Kidney (tissue), 14 donors: ENCODE results near the gene PLCB1. TPM values are rescaled to one million over a fixed set of nuclear protein-coding genes. Genes with fewer than 3 reads are reported as not detected.

ENCODE experiments used
- DNase-seq, 5 donors: peaks; one replicate each; pipeline ENCODE4 v3.0.0-alpha.2; 2013 to 2020
- FAIRE-seq: peaks from 2 replicates; lab custom pipeline; 2012; peaks lifted over from hg19 to GRCh38; lab: Jason Lieb, UNC
- H3K27ac ChIP-seq, 2 donors: one replicate each; pipeline ENCODE4 v1.7.0; 2013; ENCODE audit warnings: low read depth in 2 of 2, low read length in 2 of 2, inconsistent platforms in 1 of 2
- H3K27me3 ChIP-seq: one replicate; pipeline ENCODE4 v1.7.1; 2013; ENCODE audit warnings: low read length, inconsistent platforms; ENCODE audit not compliant: control insufficient read depth, insufficient read depth
- H3K36me3 ChIP-seq, 3 donors: one replicate each; pipeline versions ENCODE4 v1.7.0 to v1.7.1; 2013; ENCODE audit warnings: low read length in 3 of 3, control low read depth in 1 of 3, inconsistent platforms in 1 of 3; ENCODE audit not compliant: insufficient read depth in 3 of 3, control insufficient read depth in 2 of 3
- H3K4me1 ChIP-seq, 3 donors: one replicate each; pipeline versions ENCODE4 v1.7.0 to v1.7.1; 2013; ENCODE audit warnings: low read length in 3 of 3, inconsistent platforms in 1 of 3, low read depth in 1 of 3; ENCODE audit not compliant: control insufficient read depth in 2 of 3, insufficient read depth in 2 of 3
- H3K4me3 ChIP-seq, 3 donors: one replicate each; pipeline versions ENCODE4 v1.7.0 to v1.8.1; 2013; ENCODE audit warnings: low read length in 3 of 3, control low read depth in 1 of 3, inconsistent platforms in 1 of 3
- H3K9ac ChIP-seq, 3 donors: one replicate each; pipeline versions ENCODE4 v1.7.0 to v1.7.1; 2013; ENCODE audit warnings: low read length in 3 of 3, control low read depth in 1 of 3, inconsistent platforms in 1 of 3
- H3K9me3 ChIP-seq, 3 donors: one replicate each; pipeline versions ENCODE4 v1.7.0 to v1.7.1; 2013; ENCODE audit warnings: low read length in 3 of 3, control low read depth in 1 of 3, inconsistent platforms in 1 of 3; ENCODE audit not compliant: control insufficient read depth in 2 of 3, insufficient read depth in 1 of 3
- CTCF ChIP-seq: IDR thresholded peaks from 3 replicates; pipeline ENCODE4 v1.5.1; 2012; ENCODE audit warnings: mild to moderate bottlenecking, moderate library complexity, borderline replicate concordance; ENCODE audit not compliant: insufficient read depth; ENCODE audit errors: extremely low read depth
- intact Hi-C: fragments of 100-400 bp; cut with DNase I; formaldehyde crosslinking; loops from one replicate; pipeline ENCODE4 v1.11.1; 2022
- polyA plus RNA-seq: library from polyadenylated mRNA; stranded (reverse); fragments of 350-450 nt; fragmentation: Illumina TruSeq; extraction: RNeasy Lipid Tissue Mini Kit (QIAGEN cat#74804); gene quantifications from one replicate; pipeline ENCODE4 v1.2.3, GENCODE V29; 2014; ENCODE audit warnings: low read depth, low replicate concordance; ENCODE audit not compliant: insufficient read depth
- total RNA-seq: library from RNA; stranded (reverse); fragmentation: NEBNext Ultra II Directional; extraction: Animal tissue kit (Norgen Biotek cat#: 25700); gene quantifications from one replicate; pipeline ENCODE4 v1.2.1, GENCODE V29; 2021
- donor health status: control.
- donor health status: control.
- donor health status: control.
- donor health status: control.
- donor health status: control.
- donor health status: DM: yes; HTN: yes; CAD: no.
- donor health status: Normal renal cell carcinoma (clear cell type).

The PLCB1 gene
- total and polyA plus RNA-seq, 2 donors from 2014 or later, result 9.4 to 107 TPM

- H3K27me3 ChIP-seq, result no peaks in the 10 kb centered on the region
- H3K27ac ChIP-seq, result no peak overlapping the region
Measured at GRCh38 chr20:8854571-8854970, 722.5 kb downstream of the PLCB1 start.

GRCh38 chr20:8855315-8855714 is 723.2 kb downstream of the PLCB1 start:
- no peak overlapping the region for H3K27ac ChIP-seq
- intact Hi-C loops, result no loop called here
- DNase-seq, result no peak
- no peaks in the 10 kb centered on the region for H3K27me3 ChIP-seq
- H3K4me1 ChIP-seq, result peaks cover 0 to 6% (median 2%) of the 10 kb centered on the region in 3 donors
- H3K9me3 ChIP-seq, result no peaks in the 10 kb centered on the region
- H3K4me3 ChIP-seq, result no peak overlapping the region
- no peak overlapping the region for H3K9ac ChIP-seq
- no peaks in the 10 kb centered on the region for H3K36me3 ChIP-seq
- no peak for TF ChIP-seq CTCF
- FAIRE-seq, result no peak

More at GRCh38 chr20:8854571-8854970, 722.5 kb downstream of the PLCB1 start:
- no peaks in the 10 kb centered on the region for H3K36me3 ChIP-seq
- DNase-seq (peak in 3 of 5 donors; percentile 32 to 70 (median 66)), FAIRE-seq (no peak)
- H3K4me3 ChIP-seq, result peak overlapping the region in 1 of 3 donors; percentile 44
- H3K9me3 ChIP-seq, result no peaks in the 10 kb centered on the region
- no peak for TF ChIP-seq CTCF
- H3K4me1 ChIP-seq, result peaks cover 0 to 6% (median 2%) of the 10 kb centered on the region in 3 donors
- no peak overlapping the region for H3K9ac ChIP-seq
- intact Hi-C loops, result no loop called here

- intact Hi-C loops, result no loop called here
- Histone ChIP-seq H3K9ac (no peak overlapping the region), H3K4me1 (peaks cover 0 to 6% (median 2%) of the 10 kb centered on the region in 3 donors), H3K27ac (no peak overlapping the region), H3K27me3 (no peaks in the 10 kb centered on the region), H3K36me3 (no peaks in the 10 kb centered on the region), H3K4me3 (no peak overlapping the region), H3K9me3 (no peaks in the 10 kb centered on the region)
- DNase-seq (no peak), FAIRE-seq (no peak)
- no peak for TF ChIP-seq CTCF
Measured at GRCh38 chr20:8856668-8857067, 724.6 kb downstream of the PLCB1 start.
